ENCODE results near the gene SAMD5.

The SAMD5 gene

GRCh38 chr6:147479857-147480256 lies 28.6 kb upstream of the SAMD5 start:
- no peak for DNase-seq
- no peak overlapping the region for H3K27ac Mint-ChIP-seq
- H3K9me3 Mint-ChIP-seq = peaks cover 33% of the 10 kb centered on the region
- no peak overlapping the region for H3K4me3 Mint-ChIP-seq
- H3K4me1 Mint-ChIP-seq = no peaks in the 10 kb centered on the region
- no peak for TF ChIP-seq CTCF (IDR thresholded peaks at IDR 0.05)
- H3K36me3 Mint-ChIP-seq (ENCODE audit: low read depth) = no peaks in the 10 kb centered on the region
- peaks cover 3% of the 10 kb centered on the region for H3K27me3 Mint-ChIP-seq (ENCODE audit: low read depth, poor library complexity)

- Mint-ChIP-seq H3K9me3 (peaks cover 25% of the 10 kb centered on the region), H3K4me3 (no peak overlapping the region), H3K27me3 (ENCODE audit: low read depth, poor library complexity) (peaks cover 4% of the 10 kb centered on the region), H3K36me3 (ENCODE audit: low read depth) (no peaks in the 10 kb centered on the region), H3K4me1 (no peaks in the 10 kb centered on the region), H3K27ac (no peak overlapping the region)
- no peak for DNase-seq
- TF ChIP-seq CTCF (IDR thresholded peaks at IDR 0.05) = no peak
Measured at GRCh38 chr6:147486683-147487082, 21.8 kb upstream of the SAMD5 start.

GRCh38 chr6:147497472-147497871 lies 11.0 kb upstream of the SAMD5 start:
- Mint-ChIP-seq H3K4me3 (no peak overlapping the region), H3K27me3 (ENCODE audit: low read depth, poor library complexity) (peaks cover 17% of the 10 kb centered on the region), H3K36me3 (ENCODE audit: low read depth) (no peaks in the 10 kb centered on the region), H3K4me1 (no peaks in the 10 kb centered on the region), H3K27ac (no peak overlapping the region), H3K9me3 (peaks cover 16% of the 10 kb centered on the region)
- no peak for DNase-seq
- no peak for TF ChIP-seq CTCF (IDR thresholded peaks at IDR 0.05)

- Mint-ChIP-seq H3K4me3 (no peak overlapping the region), H3K36me3 (ENCODE audit: low read depth) (no peaks in the 10 kb centered on the region), H3K4me1 (peaks cover 7% of the 10 kb centered on the region), H3K27me3 (ENCODE audit: low read depth, poor library complexity) (peaks cover 47% of the 10 kb centered on the region), H3K27ac (no peak overlapping the region), H3K9me3 (peaks cover 4% of the 10 kb centered on the region)
- TF ChIP-seq CTCF (IDR thresholded peaks at IDR 0.05) = no peak
- no peak for DNase-seq
Measured at GRCh38 chr6:147503587-147503986, 4.9 kb upstream of the SAMD5 start.

GRCh38 chr6:147504848-147505247 lies 3.6 kb upstream of the SAMD5 start:
- Mint-ChIP-seq H3K27me3 (ENCODE audit: low read depth, poor library complexity) (peaks cover 56% of the 10 kb centered on the region), H3K36me3 (ENCODE audit: low read depth) (no peaks in the 10 kb centered on the region), H3K4me3 (no peak overlapping the region), H3K4me1 (peaks cover 13% of the 10 kb centered on the region), H3K9me3 (no peaks in the 10 kb centered on the region), H3K27ac (no peak overlapping the region)
- no peak for TF ChIP-seq CTCF (IDR thresholded peaks at IDR 0.05)
- no peak for DNase-seq

GRCh38 chr6:147506704-147507114 lies 1.8 kb upstream of the SAMD5 start:
- H3K4me1 Mint-ChIP-seq = peaks cover 14% of the 10 kb centered on the region
- H3K9me3 Mint-ChIP-seq = no peaks in the 10 kb centered on the region
- peak; percentile 78 for TF ChIP-seq CTCF (IDR thresholded peaks at IDR 0.05)
- peak overlapping the region; percentile 84 for H3K4me3 Mint-ChIP-seq
- peaks cover 60% of the 10 kb centered on the region for H3K27me3 Mint-ChIP-seq (ENCODE audit: low read depth, poor library complexity)
- no peak overlapping the region for H3K27ac Mint-ChIP-seq
- H3K36me3 Mint-ChIP-seq (ENCODE audit: low read depth) = no peaks in the 10 kb centered on the region
- peak; percentile 86 for DNase-seq
